OCI-LY3 (cell line): ENCODE measurements around the gene ARHGEF10L.

Experiments used
- CTCF ChIP-seq: fragments of 200-600, 300-600 bp; sonication (generic); IDR thresholded peaks from 2 replicates; pipeline ENCODE4 v1.5.1; 2014; ENCODE audit warnings: antibody characterized with exemption, low read length, low read depth
- EZH2phosphoT487 ChIP-seq: fragments of 200-600 bp; shearing (Covaris generic); IDR thresholded peaks from 2 replicates; pipeline ENCODE4 v1.6.1; 2018; ENCODE audit warnings: antibody characterized with exemption, mixed run types, low read depth

- TF ChIP-seq CTCF (no peak), EZH2phosphoT487 (no peak)
Observed at GRCh38 chr1:17745479-17745955, 206.0 kb downstream of the ARHGEF10L start.
